ENCODE data around the gene CTDNEP1.

Gene CTDNEP1

DNA sequence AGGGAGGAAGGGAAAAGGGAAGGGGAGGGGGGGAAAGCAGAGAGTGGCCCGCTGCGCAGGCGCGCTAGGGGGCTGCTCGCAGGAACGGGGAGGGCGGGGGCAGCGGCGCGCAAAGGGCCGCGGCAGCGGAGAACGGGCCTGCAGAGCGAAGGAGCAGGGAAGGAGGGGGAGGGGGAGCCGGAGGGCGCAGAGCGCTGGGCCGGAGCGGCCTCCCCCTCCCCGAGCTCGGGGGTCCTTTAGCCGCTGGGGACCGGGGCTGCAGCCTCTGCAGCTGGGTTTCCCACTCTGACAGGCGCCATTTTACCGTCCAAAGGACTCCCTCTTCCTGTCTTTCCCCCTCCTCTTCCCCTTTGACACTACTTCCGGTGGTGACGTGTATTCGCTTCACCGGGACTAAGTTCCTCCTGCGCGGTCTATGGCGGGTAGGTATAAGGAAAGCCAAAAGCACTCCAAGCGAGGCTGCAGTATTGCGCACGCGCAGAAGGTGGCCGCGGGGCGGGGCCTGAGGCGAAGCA, at the start of gene CTDNEP1:
TSS of gene CTDNEP1 (minus strand) at position 74 of the 515 bp plus-strand sequence. CDS start 438 bp downstream, outside the sequence.
- Mint-ChIP-seq H3K36me3 (peaks cover 17% of the 10 kb centered on the region), H3K9me3 (no peaks in the 10 kb centered on the region), H3K27ac (peak within 1 kb of the TSS; percentile 99), H3K4me1 (peaks cover 26% of the 10 kb centered on the region), H3K4me3 (peak within 1 kb of the TSS; percentile 89), H3K27me3 (no peaks in the 10 kb centered on the region)
- DNase-seq (ENCODE audit: low spot score in 2 of 2): peak; percentile 99
- ATAC-seq (ENCODE audit: low read depth): peak; percentile 85

DNA sequence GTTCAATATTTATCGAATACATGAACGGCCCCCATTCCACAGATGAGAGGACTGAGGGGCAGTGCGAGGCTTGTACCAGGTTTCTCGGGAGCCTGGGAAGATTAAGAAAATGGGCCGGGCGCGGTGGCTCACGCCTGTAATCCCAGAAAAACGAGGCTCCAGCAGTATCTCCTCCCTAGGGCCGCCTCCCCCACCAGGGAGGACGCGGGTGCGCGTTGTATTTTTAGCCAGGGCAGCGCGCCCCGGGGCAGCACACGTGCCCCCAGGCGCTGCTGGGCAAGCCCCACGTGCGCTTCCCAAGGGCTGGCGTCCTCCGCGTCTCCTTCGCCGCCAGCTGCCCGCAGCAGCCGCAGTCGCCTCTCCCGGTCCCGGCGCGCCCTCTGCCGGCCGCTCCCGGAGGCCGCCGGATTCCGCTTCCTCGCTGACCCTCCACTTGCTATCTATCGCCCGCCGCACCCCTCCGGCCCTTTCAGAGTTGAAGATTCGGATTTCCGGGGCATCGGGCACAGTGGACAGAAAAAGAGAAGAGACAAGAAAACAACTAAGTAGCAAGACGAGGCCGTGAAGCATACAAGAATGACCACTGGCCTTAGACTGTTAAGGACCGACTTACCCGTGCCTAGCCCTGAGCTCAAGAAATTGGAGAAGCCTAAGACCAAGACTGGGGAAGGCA, 44.8 kb upstream of the CTDNEP1 start:
- Mint-ChIP-seq H3K36me3 (no peaks in the 10 kb centered on the region), H3K27ac (no peak overlapping the region), H3K27me3 (peaks cover 10% of the 10 kb centered on the region), H3K4me1 (peaks cover 13% of the 10 kb centered on the region), H3K9me3 (no peaks in the 10 kb centered on the region), H3K4me3 (peak overlapping the region; percentile 21)
- peak; percentile 72 to 76 for DNase-seq (ENCODE audit: low spot score in 2 of 2)
- ATAC-seq (ENCODE audit: low read depth): peak; percentile 31

DNA sequence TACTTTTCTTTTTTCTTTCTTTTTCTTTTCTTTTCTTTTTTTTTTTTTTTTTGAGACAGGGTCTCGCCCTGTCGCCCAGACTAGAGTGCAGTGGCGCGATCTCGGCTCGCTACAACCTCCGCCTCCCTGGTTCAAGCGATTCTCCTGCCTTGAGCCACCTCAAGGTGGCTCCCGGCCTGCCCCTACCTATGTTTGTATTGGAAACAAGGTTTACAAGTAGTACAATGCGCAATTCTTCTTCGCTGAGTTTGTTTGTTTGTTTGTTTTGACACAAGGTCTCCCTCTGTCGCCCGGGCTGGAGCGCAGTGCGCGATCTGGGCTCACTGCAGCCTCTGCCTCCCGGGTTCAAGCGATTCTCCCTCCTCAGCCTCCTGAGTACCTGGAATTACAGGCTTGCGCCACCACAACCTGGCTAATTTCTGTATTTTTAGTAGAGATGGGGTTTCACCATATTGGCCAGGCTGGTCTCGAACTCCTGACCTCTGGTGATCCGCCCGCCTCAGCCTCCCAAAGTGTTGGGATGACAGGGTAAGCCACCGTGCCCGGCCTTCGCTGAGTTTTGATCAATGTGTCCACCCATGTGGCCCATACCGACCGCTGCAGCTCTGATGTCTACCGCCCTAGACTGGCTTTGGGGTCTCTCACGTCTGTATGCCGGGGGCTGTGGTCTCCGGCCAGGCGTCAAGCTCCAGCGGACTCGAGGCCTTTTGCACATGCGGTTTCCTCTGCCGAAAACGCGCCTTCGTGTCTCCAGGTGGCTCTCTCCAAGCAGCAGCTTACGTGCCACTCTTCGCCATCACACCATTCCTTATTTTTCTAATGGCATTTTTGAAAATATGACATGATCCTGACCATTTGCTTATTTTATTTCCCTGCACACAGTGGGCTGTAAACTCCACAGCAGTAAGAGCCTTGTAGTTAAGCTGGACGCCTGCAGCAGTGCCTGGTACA, 44.0 kb upstream of the CTDNEP1 start:
- Mint-ChIP-seq H3K27me3 (peaks cover 10% of the 10 kb centered on the region), H3K36me3 (no peaks in the 10 kb centered on the region), H3K27ac (no peak overlapping the region), H3K9me3 (no peaks in the 10 kb centered on the region), H3K4me1 (peaks cover 13% of the 10 kb centered on the region), H3K4me3 (peak overlapping the region; percentile 87)
- no peak for DNase-seq (ENCODE audit: low spot score in 2 of 2)
- peak; percentile 24 for ATAC-seq (ENCODE audit: low read depth)

DNA sequence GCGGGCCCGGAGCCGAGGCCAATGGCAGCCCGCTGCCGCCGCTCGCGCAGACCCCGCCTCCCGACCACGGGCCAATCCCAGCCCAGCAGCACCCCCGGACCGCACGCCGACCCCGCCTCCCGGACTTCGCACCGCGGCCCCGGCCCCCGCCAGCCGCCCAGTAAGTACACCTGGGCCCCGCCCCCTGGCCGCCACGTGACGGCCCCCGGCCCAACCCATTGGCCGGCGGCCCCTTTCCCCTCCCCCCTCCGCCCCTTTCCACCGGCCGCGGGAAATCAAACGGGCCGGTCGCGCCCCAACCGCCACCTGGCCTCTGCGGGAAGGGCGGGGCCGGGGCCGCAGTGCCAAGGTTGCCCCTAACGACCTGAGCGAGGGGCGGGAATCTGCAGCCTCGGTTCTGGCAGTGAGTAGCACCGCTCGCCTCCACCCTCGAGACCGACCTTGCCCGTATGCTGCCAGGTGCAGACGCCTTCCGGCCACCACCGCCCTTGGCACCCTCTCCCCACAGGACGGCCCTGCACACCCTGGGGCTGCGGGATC, 43.1 kb upstream of the CTDNEP1 start, which contains the start of gene YBX2:
TSS of gene YBX2 (minus strand) at position 26 of the 540 bp plus-strand sequence. CDS start 139 bp downstream, outside the sequence.
- H3K4me1 Mint-ChIP-seq: peaks cover 13% of the 10 kb centered on the region

DNA sequence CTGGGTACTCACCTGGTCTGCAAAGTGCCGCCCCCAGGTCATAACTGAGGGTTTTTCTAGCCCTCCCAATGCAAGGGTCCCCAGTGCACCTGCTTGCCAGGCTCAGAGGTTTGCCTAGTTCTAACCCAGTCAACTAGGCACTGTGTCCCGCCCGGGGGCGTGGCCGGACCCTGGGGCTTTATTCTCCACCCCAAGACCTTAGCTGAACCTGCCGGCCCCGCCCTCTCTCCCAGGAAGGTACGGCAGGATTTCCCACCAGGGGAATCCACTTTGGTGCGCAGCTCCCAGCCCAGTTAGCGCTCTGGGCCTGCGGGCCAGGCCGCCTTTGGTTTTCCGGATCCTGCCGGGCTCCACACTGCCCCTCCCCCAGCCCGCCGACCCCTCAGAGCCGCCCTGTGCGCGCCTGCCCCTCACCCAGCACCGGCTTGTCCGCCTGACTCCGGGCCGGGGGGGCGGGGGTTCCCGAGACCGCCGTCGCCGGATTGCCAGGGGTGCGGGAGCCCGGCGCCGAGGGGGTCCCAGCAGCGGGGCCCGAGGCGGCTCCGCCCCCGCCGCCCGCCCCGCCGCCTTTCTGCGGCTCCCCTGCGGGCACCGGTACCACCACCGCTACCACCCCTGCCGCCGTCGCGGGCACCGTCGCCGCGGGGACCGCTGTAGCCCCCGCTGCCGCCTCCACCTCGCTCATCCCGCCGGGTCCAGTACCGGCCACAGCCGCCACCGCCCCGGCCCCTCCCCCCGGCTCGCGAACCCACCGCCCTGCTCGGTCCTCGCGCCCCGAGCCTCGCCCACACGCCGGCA, 42.5 kb upstream of the CTDNEP1 start:
- peak; percentile 5 for ATAC-seq (ENCODE audit: low read depth)
- Mint-ChIP-seq H3K27me3 (peaks cover 8% of the 10 kb centered on the region), H3K4me3 (peak overlapping the region; percentile 21)

More for the DNA sequence above, 43.1 kb upstream of the CTDNEP1 start, which contains the start of gene YBX2:
- Mint-ChIP-seq H3K36me3 (no peaks in the 10 kb centered on the region), H3K4me3 (peak within 1 kb of the TSS; percentile 87), H3K27me3 (peaks cover 8% of the 10 kb centered on the region), H3K27ac (no peak within 1 kb of the TSS), H3K9me3 (no peaks in the 10 kb centered on the region)
- DNase-seq (ENCODE audit: low spot score in 2 of 2) (peak; percentile 49 to 56), ATAC-seq (ENCODE audit: low read depth) (peak; percentile 76)

DNA sequence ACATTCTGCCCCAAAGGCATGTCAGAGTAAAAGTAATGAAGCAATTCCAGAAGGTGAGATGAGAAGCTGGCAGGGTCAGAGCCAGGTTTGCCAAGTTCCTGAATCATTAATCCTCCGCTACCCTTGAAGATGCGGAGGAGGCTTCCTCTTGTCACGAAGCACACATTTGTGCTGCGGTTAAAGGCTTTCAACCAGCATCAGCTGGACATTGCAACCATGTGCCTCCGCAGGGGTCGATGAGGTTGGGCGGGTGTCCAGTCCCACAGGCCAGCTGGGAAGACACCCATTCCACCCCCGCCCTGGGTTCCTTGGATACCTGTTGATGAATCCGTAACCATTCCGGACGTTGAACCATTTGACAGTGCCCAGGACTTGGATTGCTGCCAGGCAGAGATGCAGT, 41.6 kb upstream of the CTDNEP1 start:
- no peak overlapping the region for H3K4me3 Mint-ChIP-seq
- peaks cover 11% of the 10 kb centered on the region for H3K27me3 Mint-ChIP-seq
- H3K9me3 Mint-ChIP-seq: no peaks in the 10 kb centered on the region

More for the DNA sequence above, 42.5 kb upstream of the CTDNEP1 start:
- H3K27ac Mint-ChIP-seq: no peak overlapping the region
- no peaks in the 10 kb centered on the region for H3K9me3 Mint-ChIP-seq
- H3K36me3 Mint-ChIP-seq: no peaks in the 10 kb centered on the region
- peaks cover 13% of the 10 kb centered on the region for H3K4me1 Mint-ChIP-seq
- no peak for DNase-seq (ENCODE audit: low spot score in 2 of 2)

DNA sequence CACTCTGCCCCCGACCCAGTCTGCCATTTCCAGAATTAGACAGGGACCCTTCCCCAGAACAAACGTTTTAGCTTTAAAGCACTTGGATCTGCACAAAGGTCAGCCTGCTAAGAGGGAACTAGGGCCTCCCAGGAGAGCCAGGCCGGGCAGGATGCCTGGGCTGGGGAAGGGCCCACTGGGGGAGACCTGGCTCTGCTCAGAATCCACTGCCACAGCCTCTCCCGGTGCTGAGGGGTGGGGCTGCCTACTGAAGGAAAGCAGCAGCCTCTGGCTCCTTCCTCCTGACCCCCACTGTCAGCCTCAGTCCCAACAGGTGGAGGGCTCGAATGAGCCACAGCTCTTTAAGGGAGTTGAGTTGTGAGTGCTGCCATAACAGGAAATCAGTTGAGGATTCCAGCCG, 41.2 kb upstream of the CTDNEP1 start:
- peaks cover 13% of the 10 kb centered on the region for H3K4me1 Mint-ChIP-seq
- ATAC-seq (ENCODE audit: low read depth) (no peak), DNase-seq (ENCODE audit: low spot score in 2 of 2) (no peak)
- H3K27ac Mint-ChIP-seq: no peak overlapping the region
- peaks cover 14% of the 10 kb centered on the region for H3K27me3 Mint-ChIP-seq
- no peaks in the 10 kb centered on the region for H3K36me3 Mint-ChIP-seq
- H3K4me3 Mint-ChIP-seq: no peak overlapping the region
- no peaks in the 10 kb centered on the region for H3K9me3 Mint-ChIP-seq

More for the DNA sequence above, 41.6 kb upstream of the CTDNEP1 start:
- peaks cover 13% of the 10 kb centered on the region for H3K4me1 Mint-ChIP-seq
- no peak for ATAC-seq (ENCODE audit: low read depth)
- H3K27ac Mint-ChIP-seq: no peak overlapping the region
- DNase-seq (ENCODE audit: low spot score in 2 of 2): no peak
- H3K36me3 Mint-ChIP-seq: no peaks in the 10 kb centered on the region

DNA sequence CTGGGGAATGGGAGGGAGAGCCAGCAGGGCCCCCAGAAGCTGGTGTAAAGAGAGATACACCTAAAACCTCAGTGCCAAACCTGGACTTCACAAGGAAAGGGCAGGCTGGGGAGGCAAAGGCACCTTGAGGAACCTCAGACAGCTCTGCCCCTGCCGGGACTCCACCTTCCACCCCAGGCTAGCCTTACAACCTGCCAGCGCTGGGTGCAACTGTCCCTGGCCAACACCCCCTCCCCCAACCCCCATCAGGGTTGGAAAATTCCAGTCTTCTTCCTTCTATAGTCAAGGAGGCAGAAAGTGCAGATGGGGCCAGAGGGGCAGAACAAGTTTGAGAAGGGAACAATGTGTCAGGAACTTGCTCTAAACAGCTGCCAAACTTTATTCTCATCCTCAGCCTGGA, 40.7 kb upstream of the CTDNEP1 start:
- peaks cover 13% of the 10 kb centered on the region for H3K4me1 Mint-ChIP-seq
- DNase-seq (ENCODE audit: low spot score in 2 of 2) (no peak), ATAC-seq (ENCODE audit: low read depth) (no peak)
- H3K36me3 Mint-ChIP-seq: no peaks in the 10 kb centered on the region
- H3K4me3 Mint-ChIP-seq: no peak overlapping the region
- peaks cover 15% of the 10 kb centered on the region for H3K27me3 Mint-ChIP-seq
- H3K9me3 Mint-ChIP-seq: no peaks in the 10 kb centered on the region
- H3K27ac Mint-ChIP-seq: no peak overlapping the region

DNA sequence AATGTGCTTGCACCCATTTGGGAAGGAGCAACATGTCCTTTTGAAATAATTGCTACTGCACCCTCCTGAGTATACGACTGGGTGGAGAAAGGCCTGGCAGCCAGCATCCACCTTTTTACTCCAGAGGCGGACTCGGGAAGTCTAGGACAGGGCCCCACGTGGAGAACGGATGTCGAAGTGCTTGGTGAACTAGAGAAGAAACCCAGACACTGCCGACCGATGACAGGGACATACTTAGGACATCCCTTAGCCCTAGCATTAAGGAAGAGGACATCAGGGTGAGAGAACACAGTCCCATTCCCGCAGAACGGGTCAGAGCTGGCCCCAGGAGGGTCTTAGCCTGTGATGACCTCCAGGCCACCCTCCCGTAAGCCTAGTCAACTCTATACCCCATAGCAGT, 39.2 kb upstream of the CTDNEP1 start:
- H3K27me3 Mint-ChIP-seq: peaks cover 10% of the 10 kb centered on the region

DNA sequence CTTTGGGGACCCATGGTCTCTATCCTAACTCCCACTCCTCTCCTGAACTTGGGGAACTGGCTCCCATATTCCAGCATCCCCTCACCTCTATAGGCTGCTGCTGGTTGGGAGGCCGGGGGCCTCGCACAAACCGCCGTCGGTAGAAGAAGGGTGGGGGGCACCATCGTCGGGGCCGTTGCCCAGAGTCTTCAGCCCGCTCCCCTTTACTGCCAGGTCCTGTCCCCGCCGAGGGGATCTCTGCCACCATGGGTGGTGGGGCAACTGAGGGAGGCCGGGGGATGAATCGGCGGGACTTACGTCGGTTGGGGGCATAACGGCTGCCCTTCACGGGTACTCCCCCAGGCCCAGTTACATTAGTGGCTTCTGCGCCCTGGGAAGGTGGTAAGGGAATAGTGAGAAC, 38.6 kb upstream of the CTDNEP1 start:
- Mint-ChIP-seq H3K27me3 (peaks cover 10% of the 10 kb centered on the region), H3K27ac (no peak overlapping the region), H3K4me1 (peaks cover 7% of the 10 kb centered on the region), H3K36me3 (no peaks in the 10 kb centered on the region), H3K4me3 (no peak overlapping the region), H3K9me3 (no peaks in the 10 kb centered on the region)
- ATAC-seq (ENCODE audit: low read depth): no peak
- no peak for DNase-seq (ENCODE audit: low spot score in 2 of 2)

More for the DNA sequence above, 39.2 kb upstream of the CTDNEP1 start:
- Mint-ChIP-seq H3K4me3 (no peak overlapping the region), H3K4me1 (peaks cover 9% of the 10 kb centered on the region), H3K27ac (no peak overlapping the region), H3K9me3 (no peaks in the 10 kb centered on the region), H3K36me3 (no peaks in the 10 kb centered on the region)
- ATAC-seq (ENCODE audit: low read depth) (no peak), DNase-seq (ENCODE audit: low spot score in 2 of 2) (no peak)

DNA sequence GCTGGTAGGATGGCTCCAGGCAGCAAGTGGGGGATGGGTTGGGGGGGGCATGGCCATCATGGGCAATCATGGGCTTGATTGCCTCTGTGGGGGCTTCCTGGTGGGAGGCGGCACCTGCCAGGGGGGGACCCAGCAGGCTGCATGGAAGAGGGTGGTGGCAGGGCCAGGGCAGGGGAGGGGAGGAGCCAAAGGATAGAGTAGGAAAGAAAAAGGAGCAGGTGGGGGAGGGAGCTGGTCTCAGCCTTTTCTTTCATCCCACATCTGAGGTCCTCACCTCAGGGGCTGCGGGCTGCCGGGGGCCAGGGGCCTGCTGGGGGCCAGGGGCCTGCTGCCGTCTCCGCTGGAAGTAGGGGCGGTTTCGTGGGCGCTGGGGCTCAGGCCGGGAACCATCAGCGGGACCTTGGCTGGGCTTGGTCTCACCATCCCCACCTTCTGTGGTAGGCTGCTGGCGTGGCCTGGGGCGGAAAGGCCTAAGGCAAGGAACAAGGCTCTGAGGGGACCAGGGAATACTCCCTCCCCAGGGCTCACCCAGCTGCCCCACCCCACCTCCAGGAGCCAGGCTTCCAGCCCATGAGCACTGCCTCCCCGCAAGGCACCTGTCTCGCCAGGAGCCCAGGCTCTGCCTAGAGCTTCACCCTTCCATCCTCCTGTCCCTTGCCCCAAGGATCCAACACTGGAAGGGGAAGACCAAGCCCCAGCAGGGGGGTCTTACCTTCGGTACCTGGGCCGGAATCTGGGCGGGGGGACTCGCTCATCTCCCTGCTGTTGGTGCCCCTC, 37.9 kb upstream of the CTDNEP1 start:
- H3K27me3 Mint-ChIP-seq: peaks cover 8% of the 10 kb centered on the region
- DNase-seq (ENCODE audit: low spot score in 2 of 2) (no peak), ATAC-seq (ENCODE audit: low read depth) (no peak)
- H3K4me1 Mint-ChIP-seq: peaks cover 3% of the 10 kb centered on the region
- H3K4me3 Mint-ChIP-seq: no peak overlapping the region
- H3K9me3 Mint-ChIP-seq: no peaks in the 10 kb centered on the region
- H3K36me3 Mint-ChIP-seq: no peaks in the 10 kb centered on the region
- H3K27ac Mint-ChIP-seq: no peak overlapping the region

DNA sequence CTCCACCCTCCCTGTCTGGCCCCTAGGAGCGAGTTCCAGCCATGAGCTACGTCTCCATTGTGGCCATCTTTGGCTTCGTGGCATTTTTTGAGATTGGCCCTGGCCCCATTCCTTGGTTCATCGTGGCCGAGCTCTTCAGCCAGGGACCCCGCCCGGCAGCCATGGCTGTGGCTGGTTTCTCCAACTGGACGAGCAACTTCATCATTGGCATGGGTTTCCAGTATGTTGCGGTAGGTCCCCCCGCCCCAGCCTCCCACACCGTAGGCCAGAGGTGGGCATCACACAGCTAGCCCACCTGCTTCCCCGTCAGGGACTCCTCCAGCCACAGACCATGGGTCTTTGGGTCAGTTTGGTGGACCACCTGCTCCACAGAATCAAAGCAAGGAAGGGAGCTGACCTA, 34.1 kb upstream of the CTDNEP1 start:
- Mint-ChIP-seq H3K27ac (no peak overlapping the region), H3K27me3 (peaks cover 23% of the 10 kb centered on the region), H3K4me1 (peaks cover 10% of the 10 kb centered on the region), H3K4me3 (no peak overlapping the region), H3K9me3 (no peaks in the 10 kb centered on the region), H3K36me3 (no peaks in the 10 kb centered on the region)
- no peak for ATAC-seq (ENCODE audit: low read depth)
- no peak for DNase-seq (ENCODE audit: low spot score in 2 of 2)
